Measurements from ENCODE around the gene C7.
"Not testable (repeated sequence)": the region's sequence is repeated elsewhere in the genome, so short reads cannot be mapped to it uniquely, and the experiment has no call there.

Gene C7

GRCh38 chr5:40909264-40909663, at the start of gene C7:
TSS of gene C7 (plus strand) at chr5:40909497. CDS start at chr5:40909611, 114 bp downstream.
- H3K4me3 ChIP-seq (ENCODE audit: low read depth, low read length) = no peak within 1 kb of the TSS
- DNase-seq (ENCODE audit: low read depth) = no peak
- TF ChIP-seq CTCF (IDR thresholded peaks at IDR 0.05; ENCODE audit: control insufficient read depth, extremely low read depth, insufficient read depth) = no peak

- no peak for DNase-seq (ENCODE audit: low read depth)
- TF ChIP-seq CTCF (IDR thresholded peaks at IDR 0.05; ENCODE audit: control insufficient read depth, extremely low read depth, insufficient read depth) = no peak
- no peak overlapping the region for H3K4me3 ChIP-seq (ENCODE audit: low read depth, low read length)
Measured at GRCh38 chr5:40860711-40861110, 48.6 kb upstream of the C7 start.

GRCh38 chr5:40865004-40865403, 44.3 kb upstream of the C7 start:
- DNase-seq (ENCODE audit: low read depth); H3K4me3 ChIP-seq (ENCODE audit: low read depth, low read length): not testable (repeated sequence)

- no peak for TF ChIP-seq CTCF (IDR thresholded peaks at IDR 0.05; ENCODE audit: control insufficient read depth, extremely low read depth, insufficient read depth)
- DNase-seq (ENCODE audit: low read depth) = no peak
- H3K4me3 ChIP-seq (ENCODE audit: low read depth, low read length) = no peak overlapping the region
Measured at GRCh38 chr5:40866844-40867243, 42.5 kb upstream of the C7 start.

GRCh38 chr5:40869384-40869783, 39.9 kb upstream of the C7 start:
- TF ChIP-seq CTCF (IDR thresholded peaks at IDR 0.05; ENCODE audit: control insufficient read depth, extremely low read depth, insufficient read depth) = no peak
- no peak overlapping the region for H3K4me3 ChIP-seq (ENCODE audit: low read depth, low read length)
- no peak for DNase-seq (ENCODE audit: low read depth)

GRCh38 chr5:40871177-40871576, 38.1 kb upstream of the C7 start:
- no peak for TF ChIP-seq CTCF (IDR thresholded peaks at IDR 0.05; ENCODE audit: control insufficient read depth, extremely low read depth, insufficient read depth)
- no peak overlapping the region for H3K4me3 ChIP-seq (ENCODE audit: low read depth, low read length)
- no peak for DNase-seq (ENCODE audit: low read depth)

GRCh38 chr5:40872253-40872652, 37.0 kb upstream of the C7 start:
- DNase-seq (ENCODE audit: low read depth); H3K4me3 ChIP-seq (ENCODE audit: low read depth, low read length): not testable (repeated sequence)

GRCh38 chr5:40873286-40873880, 35.9 kb upstream of the C7 start:
- no peak for DNase-seq (ENCODE audit: low read depth)
- no peak for TF ChIP-seq CTCF (IDR thresholded peaks at IDR 0.05; ENCODE audit: control insufficient read depth, extremely low read depth, insufficient read depth)
- H3K4me3 ChIP-seq (ENCODE audit: low read depth, low read length) = no peak overlapping the region

Measured in LNCaP clone FGC (cell line).